SJSA1 (cell line): ENCODE measurements around the gene HLA-DOB. TPM values are rescaled to one million over a fixed set of nuclear protein-coding genes. Genes with fewer than 3 reads are reported as not detected.
"Not testable (repeated sequence)": the region's sequence is repeated elsewhere in the genome, so short reads cannot be mapped to it uniquely, and the experiment has no call there.

Source experiments
- DNase-seq, 2 experiments: peaks; one replicate each; pipeline ENCODE4 v3.0.0-alpha.2; 2015 to 2020; ENCODE audit warnings: low spot score in 2 of 2, low read depth in 1 of 2
- H3K27ac ChIP-seq: fragments of 250-450 bp; sonication (Bioruptor Pico); 2 replicates; pipeline ENCODE4 v1.5.1; 2020; ENCODE audit warnings: mild to moderate bottlenecking, moderate library complexity
- H3K27me3 ChIP-seq: fragments of 250-450 bp; sonication (Bioruptor Pico); replicated peaks from 2 replicates; pipeline ENCODE4 v1.5.1; 2020; ENCODE audit warnings: mild to moderate bottlenecking, moderate library complexity
- H3K36me3 ChIP-seq: fragments of 250-450 bp; sonication (Bioruptor Pico); 2 replicates; pipeline ENCODE4 v1.5.1; 2020; ENCODE audit warnings: mild to moderate bottlenecking
- H3K4me1 ChIP-seq: fragments of 250-450 bp; sonication (Bioruptor Pico); replicated peaks from 2 replicates; pipeline ENCODE4 v1.6.1; 2021; ENCODE audit warnings: mild to moderate bottlenecking
- H3K4me3 ChIP-seq: fragments of 250-450 bp; sonication (Bioruptor Pico); 2 replicates; pipeline ENCODE4 v1.5.1; 2020; ENCODE audit warnings: mild to moderate bottlenecking
- H3K9me3 ChIP-seq: fragments of 250-450 bp; sonication (Bioruptor Pico); replicated peaks from 2 replicates; pipeline ENCODE4 v1.5.1; 2020; ENCODE audit warnings: mild to moderate bottlenecking
- total RNA-seq: library from RNA; depleted of rRNA; stranded (reverse); fragments of >200 nt; shearing (Covaris generic); gene quantifications from 2 replicates; pipeline ENCODE4 v1.2.3, GENCODE V29; 2014; rRNA removed

The HLA-DOB gene
- total RNA-seq, 1 experiment from 2014 or later: 0.32 TPM

- not testable (repeated sequence) for H3K36me3 ChIP-seq, H3K4me1 ChIP-seq
- H3K27me3 ChIP-seq: peaks cover 31% of the 10 kb centered on the region
Measured at GRCh38 chr6:32782923-32783322, 33.9 kb downstream of the HLA-DOB start.

GRCh38 chr6:32779036-32779435 lies 37.8 kb downstream of the HLA-DOB start:
- DNase-seq: no peak
- Histone ChIP-seq H3K9me3 (no peaks in the 10 kb centered on the region), H3K4me3 (no peak overlapping the region), H3K36me3 (no peaks in the 10 kb centered on the region), H3K27me3 (peaks cover 22% of the 10 kb centered on the region), H3K4me1 (no peaks in the 10 kb centered on the region), H3K27ac (no peak overlapping the region)

More at GRCh38 chr6:32782923-32783322, 33.9 kb downstream of the HLA-DOB start:
- not testable (repeated sequence) for DNase-seq, H3K27ac ChIP-seq, H3K4me3 ChIP-seq, H3K9me3 ChIP-seq

DNA sequence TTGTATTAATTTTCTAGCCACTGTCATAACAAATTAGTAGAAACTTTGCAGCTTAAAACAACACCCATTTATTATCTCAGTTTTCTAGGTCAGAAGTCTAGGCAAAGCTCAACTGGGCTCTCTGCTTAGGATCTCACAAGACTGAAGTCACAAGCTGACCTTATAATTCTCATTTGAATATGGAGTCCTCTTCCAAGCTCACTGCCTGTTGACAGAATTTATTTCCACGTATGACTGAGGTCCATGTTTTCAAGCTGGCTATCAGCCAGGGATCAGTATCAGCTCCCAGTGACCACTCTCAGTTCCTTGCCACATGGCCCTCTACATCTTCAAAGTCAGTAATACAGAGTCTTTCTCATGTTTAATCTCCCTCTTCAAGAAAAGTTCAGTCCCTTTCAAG lies 41.7 kb downstream of the HLA-DOB start:
- Histone ChIP-seq H3K27ac (no peak overlapping the region), H3K36me3 (no peaks in the 10 kb centered on the region), H3K9me3 (no peaks in the 10 kb centered on the region), H3K4me3 (no peak overlapping the region), H3K4me1 (no peaks in the 10 kb centered on the region), H3K27me3 (peaks cover 34% of the 10 kb centered on the region)
- no peak for DNase-seq

DNA sequence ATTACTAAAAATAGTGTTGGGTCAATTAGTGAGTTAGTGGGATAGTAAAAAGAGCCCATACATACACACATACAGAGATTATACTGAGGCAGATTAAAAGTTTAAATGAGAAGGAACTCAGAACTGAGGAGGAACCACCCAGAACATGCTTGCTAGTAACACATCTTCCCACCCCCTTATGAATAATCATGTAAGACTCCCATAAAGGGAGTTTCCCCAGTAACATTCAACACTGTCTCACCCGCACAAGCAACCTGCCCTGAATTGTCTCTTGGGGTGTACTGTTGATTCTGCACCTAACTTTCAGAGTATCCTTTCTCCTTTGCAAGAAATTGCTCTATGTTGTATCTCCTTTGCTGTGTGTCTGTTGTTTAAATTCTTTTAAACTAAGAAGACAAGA lies 42.4 kb downstream of the HLA-DOB start:
- H3K36me3 ChIP-seq: no peaks in the 10 kb centered on the region
- H3K9me3 ChIP-seq: no peaks in the 10 kb centered on the region
- no peak overlapping the region for H3K4me3 ChIP-seq
- H3K27ac ChIP-seq: no peak overlapping the region
- no peaks in the 10 kb centered on the region for H3K4me1 ChIP-seq
- peaks cover 36% of the 10 kb centered on the region for H3K27me3 ChIP-seq
- no peak for DNase-seq

DNA sequence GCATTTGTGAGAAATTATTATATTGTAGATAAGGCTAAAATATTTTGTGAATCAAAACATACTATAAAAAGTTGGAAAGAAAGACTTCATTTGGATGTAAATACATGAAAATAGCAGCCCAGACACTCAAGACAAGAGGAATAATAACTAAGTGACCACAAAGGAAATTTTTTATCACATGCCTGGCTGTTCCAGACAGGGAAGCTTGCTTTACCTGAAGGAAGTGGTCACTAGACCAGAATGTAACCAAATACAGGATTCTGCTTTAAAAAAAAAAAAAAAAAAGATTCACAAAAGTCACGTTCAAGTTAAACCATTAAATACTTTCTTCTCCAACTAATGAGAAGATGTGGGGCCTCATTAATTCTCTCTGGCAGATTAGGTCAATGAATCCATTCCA lies 44.1 kb downstream of the HLA-DOB start:
- H3K27ac ChIP-seq: no peak overlapping the region
- DNase-seq: no peak
- H3K9me3 ChIP-seq: no peaks in the 10 kb centered on the region
- peaks cover 50% of the 10 kb centered on the region for H3K27me3 ChIP-seq
- no peaks in the 10 kb centered on the region for H3K36me3 ChIP-seq
- no peaks in the 10 kb centered on the region for H3K4me1 ChIP-seq
- H3K4me3 ChIP-seq: no peak overlapping the region

GRCh38 chr6:32764048-32764447 lies 52.8 kb downstream of the HLA-DOB start:
- peaks cover 40% of the 10 kb centered on the region for H3K27me3 ChIP-seq
- H3K4me1 ChIP-seq: no peaks in the 10 kb centered on the region
- H3K36me3 ChIP-seq: no peaks in the 10 kb centered on the region
- H3K9me3 ChIP-seq: no peaks in the 10 kb centered on the region
- H3K4me3 ChIP-seq: no peak overlapping the region
- H3K27ac ChIP-seq: no peak overlapping the region
- no peak for DNase-seq

DNA sequence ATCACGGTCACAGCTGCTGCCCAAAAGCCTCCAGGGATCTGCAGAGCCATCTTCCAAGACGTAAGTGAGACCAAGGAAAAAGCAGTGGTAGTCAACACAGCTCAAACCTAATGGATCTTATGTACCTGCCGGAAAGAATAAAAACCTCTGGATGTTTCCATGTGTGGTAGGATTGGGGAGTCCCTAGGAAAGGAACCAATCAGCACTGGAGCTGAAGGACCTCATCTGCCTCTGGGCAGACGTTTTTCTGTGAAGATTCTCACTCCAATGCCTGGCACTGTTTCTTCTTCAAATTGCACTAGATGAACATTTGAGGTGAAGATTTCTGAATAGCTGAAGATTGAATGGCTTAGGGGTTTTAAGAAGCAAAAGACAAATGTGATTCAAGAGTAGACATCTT lies 53.4 kb downstream of the HLA-DOB start, which contains the start of gene HLA-DQB2:
Gene HLA-DQB2, minus strand, starts transcription at position 112 of the 400 bp plus-strand sequence. Its CDS starts 62 bp downstream, at position 50.
- Histone ChIP-seq H3K4me1 (no peaks in the 10 kb centered on the region), H3K4me3 (no peak within 1 kb of the TSS), H3K36me3 (no peaks in the 10 kb centered on the region), H3K27ac (no peak within 1 kb of the TSS), H3K27me3 (peaks cover 36% of the 10 kb centered on the region), H3K9me3 (no peaks in the 10 kb centered on the region)
- DNase-seq: no peak

Other genes starting within 250 kb of the HLA-DOB start
- gene HLA-DRB1, start 227.2 kb downstream of the HLA-DOB start, total RNA-seq: not detected in 2 replicates
- gene HLA-DQA1, start 179.6 kb downstream of the HLA-DOB start, total RNA-seq: not detected in 2 replicates
- not detected in 2 replicates for gene HLA-DQB1, start 150.3 kb downstream of the HLA-DOB start, total RNA-seq
- gene HLA-DQA2, start 75.6 kb downstream of the HLA-DOB start, total RNA-seq: not detected in 2 replicates
- not detected in 2 replicates for gene HLA-DQB2, start 53.5 kb downstream of the HLA-DOB start, total RNA-seq
- gene TAP2, start 21.7 kb upstream of the HLA-DOB start, total RNA-seq: 18.5 and 34.2 TPM in 2 replicates
- gene PSMB8, start 27.0 kb upstream of the HLA-DOB start, total RNA-seq: 107 and 118 TPM in 2 replicates
- 92.8 and 106 TPM in 2 replicates for gene TAP1, start 36.7 kb upstream of the HLA-DOB start, total RNA-seq
- 66.0 and 91.8 TPM in 2 replicates for gene PSMB9, start 37.2 kb upstream of the HLA-DOB start, total RNA-seq
- not detected in 2 replicates for gene HLA-DMB, start 124.0 kb upstream of the HLA-DOB start, total RNA-seq
- 0.24 TPM in 1 of 2 replicates, not detected in the other for gene HLA-DMA, start 136.1 kb upstream of the HLA-DOB start, total RNA-seq
- 76.3 and 118 TPM in 2 replicates for gene BRD2, start 151.6 kb upstream of the HLA-DOB start, total RNA-seq
- gene HLA-DOA, start 192.6 kb upstream of the HLA-DOB start, total RNA-seq: not detected in 2 replicates